HepG2 (cell line): Measurements from ENCODE around the gene PIGO. TPM values are rescaled to one million over a fixed set of nuclear protein-coding genes. Genes with fewer than 3 reads are reported as not detected.

Experiments used
- BHLHE40 ChIP-seq: IDR thresholded peaks from 2 replicates; pipeline ENCODE4 v1.6.1; 2011; ENCODE audit warnings: low read length, improper control_type of control experiment
- CBFB ChIP-seq: sonication (generic); formaldehyde crosslinking; IDR thresholded peaks from 2 replicates; pipeline ENCODE4 v1.4.0; 2020; ENCODE audit warnings: missing genetic modification reagents
- CTCF ChIP-seq: sonication (generic); formaldehyde crosslinking; IDR thresholded peaks from 2 replicates; pipeline ENCODE4 v1.5.0; 2020; ENCODE audit warnings: mild to moderate bottlenecking, missing genetic modification reagents, moderate library complexity
- EHMT2 ChIP-seq: fragments of 200-600 bp; sonication (generic); IDR thresholded peaks from 2 replicates; pipeline ENCODE4 v1.7.0; 2017; ENCODE audit warnings: antibody characterized with exemption, low read depth, low read length, borderline replicate concordance
- NFIC ChIP-seq: IDR thresholded peaks from 2 replicates; pipeline ENCODE4 v1.6.1; 2012; ENCODE audit warnings: mild to moderate bottlenecking, low read length, inconsistent platforms
- NFYB ChIP-seq: sonication (generic); formaldehyde crosslinking; IDR thresholded peaks from 2 replicates; pipeline ENCODE4 v1.4.0; 2020; ENCODE audit warnings: missing genetic modification reagents
- NR3C1 ChIP-seq: sonication (generic); formaldehyde crosslinking; IDR thresholded peaks from 2 replicates; pipeline ENCODE4 v1.4.0; 2020; ENCODE audit warnings: missing genetic modification reagents
- RARG ChIP-seq: sonication (generic); formaldehyde crosslinking; IDR thresholded peaks from 2 replicates; pipeline ENCODE4 v1.4.0; 2020; ENCODE audit warnings: low read depth, mild to moderate bottlenecking, missing genetic modification reagents
- SRSF4 ChIP-seq: fragments of 200-400 bp; formaldehyde crosslinking; IDR thresholded peaks from one replicate; pipeline ENCODE4 v1.6.1; 2018; ENCODE audit warnings: mild to moderate bottlenecking, low read depth, low read length, moderate library complexity; ENCODE audit not compliant: poor library complexity, severe bottlenecking
- ZBTB37 ChIP-seq: sonication (generic); formaldehyde crosslinking; IDR thresholded peaks from 2 replicates; pipeline ENCODE4 v1.4.0; 2020; ENCODE audit warnings: mild to moderate bottlenecking, missing genetic modification reagents
- ZNF138 ChIP-seq: sonication (generic); formaldehyde crosslinking; IDR thresholded peaks from 2 replicates; pipeline ENCODE4 v1.5.0; 2020; ENCODE audit warnings: mild to moderate bottlenecking, low read depth, missing genetic modification reagents
- ZNF331 ChIP-seq: sonication (generic); formaldehyde crosslinking; IDR thresholded peaks from 2 replicates; pipeline ENCODE4 v1.4.0; 2020; ENCODE audit warnings: missing genetic modification reagents
- ZNF574 ChIP-seq: sonication (generic); formaldehyde crosslinking; IDR thresholded peaks from 2 replicates; pipeline ENCODE4 v1.4.0; 2020; ENCODE audit warnings: missing genetic modification reagents
- ZNF740 ChIP-seq: sonication (generic); formaldehyde crosslinking; IDR thresholded peaks from 2 replicates; pipeline ENCODE4 v1.4.0; 2020; ENCODE audit warnings: missing genetic modification reagents
- ZSCAN25 ChIP-seq: sonication (generic); formaldehyde crosslinking; IDR thresholded peaks from 2 replicates; pipeline ENCODE4 v1.8.0; 2022; ENCODE audit warnings: mild to moderate bottlenecking, missing genetic modification reagents
- polyA plus RNA-seq, 8 experiments: library from polyadenylated mRNA; depleted of rRNA in 3 of 8; stranded (reverse) in 7 of 8; unstranded in 1 of 8; fragments of >200 nt; fragmentation: Illumina TruSeq in 4 of 8; extraction: Trizol in 4 of 8; gene quantifications; 2 replicates each; pipeline versions ENCODE4 v1.2.1 to v1.2.3, GENCODE V29; 2011 to 2016; ENCODE audit warnings: low read depth in 4 of 8, missing spikeins in 1 of 8, mixed read lengths in 1 of 8; ENCODE audit not compliant: insufficient read depth in 1 of 8
- total RNA-seq, 5 experiments: library from RNA; depleted of rRNA; stranded (reverse); fragments of >200 nt; fragmentation: Illumina TruSeq; extraction: Trizol; gene quantifications; 2 replicates each; pipeline ENCODE4 v1.2.3, GENCODE V29; 2016; ENCODE audit warnings: low read depth in 1 of 5
- TF ChIP-seq, protein P1 (sequence below): sonication (generic); formaldehyde crosslinking; conservative IDR thresholded peaks from 2 replicates; pipeline ENCODE4 v1.4.0; 2020; ENCODE audit warnings: mild to moderate bottlenecking, missing genetic modification reagents, moderate library complexity
- TF ChIP-seq, protein P2 (sequence below): sonication (generic); formaldehyde crosslinking; IDR thresholded peaks from 2 replicates; pipeline ENCODE4 v1.8.0; 2022; ENCODE audit warnings: missing genetic modification reagents, mild to moderate bottlenecking, inconsistent platforms, borderline replicate concordance

The PIGO gene
- total and polyA plus RNA-seq, 2 of the 13 experiments (the other 11 are each of a cell fraction or from before 2014, with no cell fraction given) = 20.5 to 26.2 TPM

DNA sequence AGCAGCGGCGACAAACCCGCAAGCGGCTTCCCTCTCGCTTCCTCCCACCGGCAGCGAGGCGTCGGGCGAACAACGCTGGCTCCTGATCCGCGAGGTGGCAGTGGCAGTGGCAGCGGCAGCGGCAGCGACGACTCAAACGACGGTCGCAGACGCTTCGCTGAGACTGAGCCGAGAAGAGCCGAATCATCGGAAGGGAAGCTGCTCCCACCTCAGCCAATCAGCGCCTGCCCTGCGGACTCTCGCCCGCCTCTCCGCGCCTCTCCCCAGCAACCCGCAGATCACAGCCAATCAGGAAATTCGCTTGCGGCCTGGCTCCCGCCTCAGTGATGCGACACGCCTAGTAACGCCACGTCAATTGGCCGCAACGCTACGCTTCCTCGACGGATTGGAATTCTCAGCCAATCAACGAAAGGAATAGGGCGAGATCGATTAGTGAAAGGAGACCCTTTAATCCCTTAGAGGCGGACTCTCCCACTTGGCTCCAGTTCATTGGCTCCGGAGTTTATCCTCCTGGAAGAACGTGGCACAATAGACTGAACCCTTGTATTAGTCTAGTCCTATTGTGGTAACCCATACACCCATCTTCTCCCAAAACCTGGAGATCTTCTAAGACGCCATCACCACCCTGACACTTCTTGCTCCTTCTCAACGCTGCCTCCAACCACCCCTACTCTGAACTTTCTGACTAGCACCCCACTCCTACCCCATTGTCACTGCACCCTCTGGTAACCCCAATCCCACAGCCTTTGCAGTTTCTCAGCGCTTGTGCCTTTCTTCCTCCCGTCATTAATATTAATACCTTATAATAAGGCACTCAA, 23.7 kb downstream of the PIGO start, which contains the start of gene VCP (continued):
- peak; percentile 92 for TF ChIP-seq SRSF4
- TF ChIP-seq RARG = no peak
- peak; percentile 11; the same call in 1 of the 2 replicates for TF ChIP-seq ZSCAN25 (CRISPR knock-in tag)
- TF ChIP-seq CTCF = no peak
- TF ChIP-seq ZNF138 (CRISPR knock-in tag) = peak; percentile 52; the same call in 1 of the 2 replicates
- TF ChIP-seq BHLHE40 = peak; percentile 80
- TF ChIP-seq ZNF331 = no peak; the same call in none of the 2 replicates
- peak; percentile 98 for TF ChIP-seq NFYB (CRISPR knock-in tag)
- TF ChIP-seq NFIC = no peak
- no peak; the same call in 1 of the 2 replicates for TF ChIP-seq EHMT2
- 0 out of 2 replicates have a peak, but pooled peaks have one; percentile 33 for TF ChIP-seq ZNF740 (CRISPR knock-in tag)
- TF ChIP-seq, protein P1, sequence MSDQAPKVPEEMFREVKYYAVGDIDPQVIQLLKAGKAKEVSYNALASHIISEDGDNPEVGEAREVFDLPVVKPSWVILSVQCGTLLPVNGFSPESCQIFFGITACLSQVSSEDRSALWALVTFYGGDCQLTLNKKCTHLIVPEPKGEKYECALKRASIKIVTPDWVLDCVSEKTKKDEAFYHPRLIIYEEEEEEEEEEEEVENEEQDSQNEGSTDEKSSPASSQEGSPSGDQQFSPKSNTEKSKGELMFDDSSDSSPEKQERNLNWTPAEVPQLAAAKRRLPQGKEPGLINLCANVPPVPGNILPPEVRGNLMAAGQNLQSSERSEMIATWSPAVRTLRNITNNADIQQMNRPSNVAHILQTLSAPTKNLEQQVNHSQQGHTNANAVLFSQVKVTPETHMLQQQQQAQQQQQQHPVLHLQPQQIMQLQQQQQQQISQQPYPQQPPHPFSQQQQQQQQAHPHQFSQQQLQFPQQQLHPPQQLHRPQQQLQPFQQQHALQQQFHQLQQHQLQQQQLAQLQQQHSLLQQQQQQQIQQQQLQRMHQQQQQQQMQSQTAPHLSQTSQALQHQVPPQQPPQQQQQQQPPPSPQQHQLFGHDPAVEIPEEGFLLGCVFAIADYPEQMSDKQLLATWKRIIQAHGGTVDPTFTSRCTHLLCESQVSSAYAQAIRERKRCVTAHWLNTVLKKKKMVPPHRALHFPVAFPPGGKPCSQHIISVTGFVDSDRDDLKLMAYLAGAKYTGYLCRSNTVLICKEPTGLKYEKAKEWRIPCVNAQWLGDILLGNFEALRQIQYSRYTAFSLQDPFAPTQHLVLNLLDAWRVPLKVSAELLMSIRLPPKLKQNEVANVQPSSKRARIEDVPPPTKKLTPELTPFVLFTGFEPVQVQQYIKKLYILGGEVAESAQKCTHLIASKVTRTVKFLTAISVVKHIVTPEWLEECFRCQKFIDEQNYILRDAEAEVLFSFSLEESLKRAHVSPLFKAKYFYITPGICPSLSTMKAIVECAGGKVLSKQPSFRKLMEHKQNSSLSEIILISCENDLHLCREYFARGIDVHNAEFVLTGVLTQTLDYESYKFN = no peak
- no peak for TF ChIP-seq ZBTB37 (CRISPR knock-in tag)
- peak; percentile 16; the same call in 1 of the 2 replicates for TF ChIP-seq ZNF574
- no peak for TF ChIP-seq NR3C1 (CRISPR knock-in tag)
- TF ChIP-seq CBFB (CRISPR knock-in tag) = peak; percentile 59; the same call in 1 of the 2 replicates
- TF ChIP-seq, protein P2, sequence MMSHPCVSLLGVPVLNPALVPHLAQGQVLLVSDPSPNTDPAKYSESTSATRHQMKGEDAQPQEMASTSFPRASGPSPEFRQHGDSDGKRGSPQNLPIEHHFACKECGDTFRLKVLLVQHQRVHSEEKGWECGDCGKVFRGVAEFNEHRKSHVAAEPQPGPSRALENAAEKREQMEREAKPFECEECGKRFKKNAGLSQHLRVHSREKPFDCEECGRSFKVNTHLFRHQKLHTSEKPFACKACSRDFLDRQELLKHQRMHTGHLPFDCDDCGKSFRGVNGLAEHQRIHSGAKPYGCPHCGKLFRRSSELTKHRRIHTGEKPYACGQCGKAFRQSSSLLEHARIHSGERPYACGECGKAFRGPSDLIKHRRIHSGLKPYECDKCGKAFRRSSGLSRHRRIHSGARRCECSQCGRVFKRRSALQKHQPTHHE (CRISPR knock-in tag) = peak; percentile 35; the same call in 1 of the 2 replicates
